ENCODE results near the gene PRIMA1. TPM values are rescaled to one million over a fixed set of nuclear protein-coding genes. Genes with fewer than 3 reads are reported as not detected.
A peak's percentile ranks its signal among the peaks of the same experiment; 100 is the strongest.

Gene PRIMA1
- total RNA-seq (ENCODE audit: unreplicated experiment): 2.4 TPM
- long read RNA-seq: 0 reads

- peaks cover 8% of the 10 kb centered on the region for H3K27me3 Mint-ChIP-seq (ENCODE audit: unreplicated experiment)
These were observed at the start of gene PRIMA1 for GRCh38 chr14:93788293-93788542. TSS of gene PRIMA1 (minus strand) at chr14:93788485. CDS start at chr14:93787718, 767 bp downstream.

GRCh38 chr14:93834699-93835371 lies 46.5 kb upstream of the PRIMA1 start:
- Mint-ChIP-seq H3K27ac (ENCODE audit: unreplicated experiment) (no peak overlapping the region), H3K36me3 (ENCODE audit: unreplicated experiment) (peaks cover 9% of the 10 kb centered on the region)
- no peak for DNase-seq

More at GRCh38 chr14:93788293-93788542, at the start of gene PRIMA1:
- peaks cover 6% of the 10 kb centered on the region for H3K9me3 Mint-ChIP-seq (ENCODE audit: unreplicated experiment)
- H3K27ac Mint-ChIP-seq (ENCODE audit: unreplicated experiment): peak within 1 kb of the TSS; percentile 66
- no peak for TF ChIP-seq CTCF (IDR thresholded peaks at IDR 0.05; ENCODE audit: partially characterized antibody, unreplicated experiment)
- H3K4me1 Mint-ChIP-seq (ENCODE audit: low read depth, unreplicated experiment): peaks cover 18% of the 10 kb centered on the region
- DNase-seq: peak; percentile 37
- peak within 1 kb of the TSS; percentile 91 for H3K4me3 Mint-ChIP-seq (ENCODE audit: unreplicated experiment)
- H3K36me3 Mint-ChIP-seq (ENCODE audit: unreplicated experiment): peaks cover 5% of the 10 kb centered on the region

GRCh38 chr14:93832665-93833064 lies 44.4 kb upstream of the PRIMA1 start:
- peaks cover 11% of the 10 kb centered on the region for H3K36me3 Mint-ChIP-seq (ENCODE audit: unreplicated experiment)
- no peaks in the 10 kb centered on the region for H3K4me1 Mint-ChIP-seq (ENCODE audit: low read depth, unreplicated experiment)
- H3K4me3 Mint-ChIP-seq (ENCODE audit: unreplicated experiment): no peak overlapping the region
- no peak for DNase-seq
- no peak for TF ChIP-seq CTCF (IDR thresholded peaks at IDR 0.05; ENCODE audit: partially characterized antibody, unreplicated experiment)
- no peaks in the 10 kb centered on the region for H3K9me3 Mint-ChIP-seq (ENCODE audit: unreplicated experiment)
- H3K27ac Mint-ChIP-seq (ENCODE audit: unreplicated experiment): no peak overlapping the region
- peaks cover 9% of the 10 kb centered on the region for H3K27me3 Mint-ChIP-seq (ENCODE audit: unreplicated experiment)

More at GRCh38 chr14:93834699-93835371, 46.5 kb upstream of the PRIMA1 start:
- Mint-ChIP-seq H3K4me1 (ENCODE audit: low read depth, unreplicated experiment) (no peaks in the 10 kb centered on the region), H3K27me3 (ENCODE audit: unreplicated experiment) (peaks cover 8% of the 10 kb centered on the region), H3K9me3 (ENCODE audit: unreplicated experiment) (no peaks in the 10 kb centered on the region), H3K4me3 (ENCODE audit: unreplicated experiment) (no peak overlapping the region)
- TF ChIP-seq CTCF (IDR thresholded peaks at IDR 0.05; ENCODE audit: partially characterized antibody, unreplicated experiment): no peak

- H3K4me3 Mint-ChIP-seq (ENCODE audit: unreplicated experiment): no peak overlapping the region
- TF ChIP-seq CTCF (IDR thresholded peaks at IDR 0.05; ENCODE audit: partially characterized antibody, unreplicated experiment): no peak
- no peaks in the 10 kb centered on the region for H3K9me3 Mint-ChIP-seq (ENCODE audit: unreplicated experiment)
- H3K27me3 Mint-ChIP-seq (ENCODE audit: unreplicated experiment): peaks cover 9% of the 10 kb centered on the region
- DNase-seq: no peak
- H3K27ac Mint-ChIP-seq (ENCODE audit: unreplicated experiment): no peak overlapping the region
- H3K4me1 Mint-ChIP-seq (ENCODE audit: low read depth, unreplicated experiment): no peaks in the 10 kb centered on the region
- H3K36me3 Mint-ChIP-seq (ENCODE audit: unreplicated experiment): peaks cover 11% of the 10 kb centered on the region
These were observed 43.8 kb upstream of the PRIMA1 start for GRCh38 chr14:93832081-93832480.

- no peak overlapping the region for H3K4me3 Mint-ChIP-seq (ENCODE audit: unreplicated experiment)
- TF ChIP-seq CTCF (IDR thresholded peaks at IDR 0.05; ENCODE audit: partially characterized antibody, unreplicated experiment): no peak
- DNase-seq: no peak
- peaks cover 8% of the 10 kb centered on the region for H3K27me3 Mint-ChIP-seq (ENCODE audit: unreplicated experiment)
- H3K4me1 Mint-ChIP-seq (ENCODE audit: low read depth, unreplicated experiment): no peaks in the 10 kb centered on the region
- no peak overlapping the region for H3K27ac Mint-ChIP-seq (ENCODE audit: unreplicated experiment)
- H3K36me3 Mint-ChIP-seq (ENCODE audit: unreplicated experiment): peaks cover 6% of the 10 kb centered on the region
- no peaks in the 10 kb centered on the region for H3K9me3 Mint-ChIP-seq (ENCODE audit: unreplicated experiment)
These were observed 42.6 kb upstream of the PRIMA1 start for GRCh38 chr14:93830753-93831461.
